ENCODE measurements around the gene ABHD15. TPM values are rescaled to one million over a fixed set of nuclear protein-coding genes. Genes with fewer than 3 reads are reported as not detected.

Gene ABHD15
- total RNA-seq, 1 experiment from 2014 or later = 12.9 TPM

DNA sequence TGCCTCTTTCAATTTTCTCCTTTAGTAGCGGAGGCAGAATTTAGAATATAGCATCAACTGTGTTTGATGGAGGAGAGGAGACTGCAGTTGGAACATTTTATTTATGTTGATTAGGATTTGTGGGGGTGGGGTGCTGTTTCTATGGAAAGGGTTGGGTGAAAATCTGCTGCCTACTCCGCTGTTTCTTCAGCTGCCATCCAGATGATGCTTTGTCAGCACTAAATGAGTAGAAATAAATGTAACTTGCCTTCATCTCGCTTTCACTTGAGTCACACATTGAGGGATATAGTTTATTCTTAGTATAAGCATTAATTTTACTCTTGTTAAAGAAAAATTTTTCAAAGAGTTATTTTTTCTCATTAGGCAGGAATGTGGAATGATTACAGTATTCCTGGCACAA, 42.1 kb downstream of the ABHD15 start:
- no peak overlapping the region for H3K4me2 ChIP-seq
- no peaks in the 10 kb centered on the region for H3K4me1 ChIP-seq (replicated peaks; ENCODE audit: insufficient read depth)
- H3K4me3 ChIP-seq = no peak overlapping the region
- no peak overlapping the region for H2AFZ ChIP-seq
- TF ChIP-seq, protein P1, sequence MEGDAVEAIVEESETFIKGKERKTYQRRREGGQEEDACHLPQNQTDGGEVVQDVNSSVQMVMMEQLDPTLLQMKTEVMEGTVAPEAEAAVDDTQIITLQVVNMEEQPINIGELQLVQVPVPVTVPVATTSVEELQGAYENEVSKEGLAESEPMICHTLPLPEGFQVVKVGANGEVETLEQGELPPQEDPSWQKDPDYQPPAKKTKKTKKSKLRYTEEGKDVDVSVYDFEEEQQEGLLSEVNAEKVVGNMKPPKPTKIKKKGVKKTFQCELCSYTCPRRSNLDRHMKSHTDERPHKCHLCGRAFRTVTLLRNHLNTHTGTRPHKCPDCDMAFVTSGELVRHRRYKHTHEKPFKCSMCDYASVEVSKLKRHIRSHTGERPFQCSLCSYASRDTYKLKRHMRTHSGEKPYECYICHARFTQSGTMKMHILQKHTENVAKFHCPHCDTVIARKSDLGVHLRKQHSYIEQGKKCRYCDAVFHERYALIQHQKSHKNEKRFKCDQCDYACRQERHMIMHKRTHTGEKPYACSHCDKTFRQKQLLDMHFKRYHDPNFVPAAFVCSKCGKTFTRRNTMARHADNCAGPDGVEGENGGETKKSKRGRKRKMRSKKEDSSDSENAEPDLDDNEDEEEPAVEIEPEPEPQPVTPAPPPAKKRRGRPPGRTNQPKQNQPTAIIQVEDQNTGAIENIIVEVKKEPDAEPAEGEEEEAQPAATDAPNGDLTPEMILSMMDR (conservative IDR thresholded peaks at IDR 0.05) = no peak
- no peak for TF ChIP-seq EZH2 (IDR thresholded peaks at IDR 0.05; ENCODE audit: low read depth)
- ChIA-PET CTCF (no interaction called here), POLR2A (ENCODE audit: unreplicated experiment) (interaction anchor here (0.6 kb wide), 1 partner anchor 262 kb away, joined by 3 read pairs; no protein-coding TSS in a partner anchor)
- no peaks in the 10 kb centered on the region for H3K27me3 ChIP-seq (ENCODE audit: insufficient read depth, low read depth)
- peaks cover 5% of the 10 kb centered on the region; the same call in 1 of the 2 replicates for H4K20me1 ChIP-seq (ENCODE audit: insufficient read depth)
- H3K27ac ChIP-seq = no peak overlapping the region
- no peaks in the 10 kb centered on the region for H3K9me2 ChIP-seq (ENCODE audit: insufficient read depth)
- intact Hi-C loops (cut with micrococcal nuclease; ENCODE audit: unreplicated experiment) = no loop called here
- no TSS peak for BruUV-seq (replicated peaks)
- DNase-seq = no peak
- H3K9me3 ChIP-seq (ENCODE audit: insufficient read depth, low read depth) = no peaks in the 10 kb centered on the region
- peaks cover 5% of the 10 kb centered on the region for H3F3A ChIP-seq (ENCODE audit: insufficient read depth, low read depth)
- no peaks in the 10 kb centered on the region for H3K79me2 ChIP-seq (ENCODE audit: low read depth)
- H3K36me3 ChIP-seq (ENCODE audit: low read depth) = peaks cover 11% of the 10 kb centered on the region

DNA sequence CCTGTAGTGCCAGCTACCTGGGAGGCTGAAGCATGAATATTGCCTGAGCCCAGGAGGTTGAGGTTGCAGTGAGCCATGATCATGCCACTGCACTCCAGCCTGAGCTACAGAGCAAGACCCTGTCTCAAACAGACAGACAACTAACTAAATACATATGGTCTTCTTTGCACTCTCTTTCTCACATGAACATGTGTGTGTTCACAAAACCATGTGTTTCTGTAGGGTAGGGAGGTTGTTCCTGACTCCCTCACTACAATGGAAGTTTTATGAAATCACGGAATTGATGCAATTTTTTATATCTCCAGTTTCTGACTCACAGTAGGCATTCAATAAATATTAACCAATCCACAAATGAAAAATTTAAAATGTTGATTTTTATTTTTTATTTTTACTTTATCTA, 48.5 kb downstream of the ABHD15 start:
- Histone ChIP-seq H3K27me3 (ENCODE audit: insufficient read depth, low read depth) (no peaks in the 10 kb centered on the region), H3K4me3 (no peak overlapping the region), H3K79me2 (ENCODE audit: low read depth) (no peaks in the 10 kb centered on the region), H3K36me3 (ENCODE audit: low read depth) (peaks cover 20% of the 10 kb centered on the region), H3K4me2 (no peak overlapping the region), H4K20me1 (ENCODE audit: insufficient read depth) (no peaks in the 10 kb centered on the region; the same call in 1 of the 2 replicates), H2AFZ (no peak overlapping the region), H3K27ac (no peak overlapping the region), H3F3A (ENCODE audit: insufficient read depth, low read depth) (peaks cover 5% of the 10 kb centered on the region), H3K9me3 (ENCODE audit: insufficient read depth, low read depth) (no peaks in the 10 kb centered on the region), H3K9me2 (ENCODE audit: insufficient read depth) (no peaks in the 10 kb centered on the region), H3K4me1 (replicated peaks; ENCODE audit: insufficient read depth) (no peaks in the 10 kb centered on the region)
- DNase-seq = no peak
- intact Hi-C loops (cut with micrococcal nuclease; ENCODE audit: unreplicated experiment) = no loop called here
- ChIA-PET POLR2A (ENCODE audit: unreplicated experiment) (no interaction called here), CTCF (no interaction called here)
- TF ChIP-seq EZH2 (IDR thresholded peaks at IDR 0.05; ENCODE audit: low read depth) = no peak
- TF ChIP-seq, protein P1 (conservative IDR thresholded peaks at IDR 0.05) = no peak
- BruUV-seq (replicated peaks) = no TSS peak

DNA sequence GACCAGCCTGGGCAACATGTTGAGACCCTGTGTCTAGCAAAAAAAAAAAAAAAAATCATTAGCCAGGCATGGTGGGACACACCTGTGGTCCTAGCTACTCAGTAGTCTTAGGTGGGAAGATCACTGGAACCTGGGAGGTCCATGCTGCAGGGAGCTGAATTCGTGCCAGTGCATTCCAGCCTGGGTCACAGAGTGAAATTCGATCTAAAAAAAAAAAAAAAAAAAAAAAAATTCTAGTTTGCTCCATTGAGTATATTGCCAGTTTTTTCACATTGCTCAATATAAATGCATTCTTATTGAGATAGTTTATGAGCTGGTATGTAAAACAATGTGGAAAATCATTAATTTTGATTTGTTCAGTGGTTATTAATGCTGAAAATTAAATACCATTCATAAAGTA, 52.0 kb downstream of the ABHD15 start:
- POLR2A ChIA-PET (ENCODE audit: unreplicated experiment) = interaction anchor here (1.0 kb wide), 1 partner anchor 221 kb away, joined by 10 read pairs; the partner anchor contains the start of gene NUFIP2
- Histone ChIP-seq H3K27me3 (ENCODE audit: insufficient read depth, low read depth) (no peaks in the 10 kb centered on the region), H2AFZ (no peak overlapping the region), H3F3A (ENCODE audit: insufficient read depth, low read depth) (peaks cover 8% of the 10 kb centered on the region; the same call in 1 of the 2 replicates), H3K79me2 (ENCODE audit: low read depth) (no peaks in the 10 kb centered on the region), H3K9me3 (ENCODE audit: insufficient read depth, low read depth) (no peaks in the 10 kb centered on the region), H3K4me2 (no peak overlapping the region), H4K20me1 (ENCODE audit: insufficient read depth) (no peaks in the 10 kb centered on the region; the same call in 1 of the 2 replicates), H3K36me3 (ENCODE audit: low read depth) (peaks cover 16% of the 10 kb centered on the region), H3K4me3 (no peak overlapping the region), H3K9me2 (ENCODE audit: insufficient read depth) (no peaks in the 10 kb centered on the region), H3K4me1 (replicated peaks; ENCODE audit: insufficient read depth) (no peaks in the 10 kb centered on the region), H3K27ac (no peak overlapping the region)
- BruUV-seq (replicated peaks) = no TSS peak
- DNase-seq = no peak
- CTCF ChIA-PET = interaction anchor here (0.6 to 0.8 kb wide), 4 partner anchors 13 to 259 kb away, joined by 3 to 6 read pairs (median 3); no protein-coding TSS in a partner anchor
- TF ChIP-seq, protein P1 (conservative IDR thresholded peaks at IDR 0.05) = no peak
- no peak for TF ChIP-seq EZH2 (IDR thresholded peaks at IDR 0.05; ENCODE audit: low read depth)
- intact Hi-C loops (cut with micrococcal nuclease; ENCODE audit: unreplicated experiment) = no loop called here

All from PC-9 (cell line).